ENCODE measurements around the gene COPB1. TPM values are rescaled to one million over a fixed set of nuclear protein-coding genes. Genes with fewer than 3 reads are reported as not detected.
A peak's percentile ranks its signal among the peaks of the same experiment; 100 is the strongest.

The COPB1 gene
- total and polyA plus RNA-seq, 9 of the 15 experiments (the other 6 are each of a cell fraction or from before 2014, with no cell fraction given): 64.7 to 188 (median 91.6) TPM

GRCh38 chr11:14454861-14455632 is 44.6 kb downstream of the COPB1 start (continued):
- TF ChIP-seq ZNF197 (CRISPR knock-in tag; IDR thresholded peaks at IDR 0.05; ENCODE audit: low read depth): no peak

DNA sequence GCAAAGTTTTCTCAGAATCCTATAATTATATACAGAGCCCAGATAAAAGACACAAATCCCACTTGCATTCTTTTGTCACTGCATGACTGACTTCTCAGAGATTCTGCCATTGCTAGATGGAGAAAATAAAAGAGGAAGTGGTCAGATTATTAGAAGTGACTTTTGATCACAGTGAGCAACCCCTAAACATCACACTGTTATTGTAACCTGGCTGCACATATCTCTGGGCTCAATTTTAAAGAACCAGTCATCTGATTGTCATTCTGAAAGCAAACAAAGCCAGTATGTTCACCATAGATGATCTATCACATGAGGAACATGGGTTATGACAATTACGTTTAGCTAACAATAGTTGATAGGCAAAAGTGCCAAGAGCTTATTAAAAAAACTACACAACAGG is 47.8 kb downstream of the COPB1 start:
- peaks cover 12% of the 10 kb centered on the region; the same call in 1 of the 3 replicates for H3K36me3 ChIP-seq (ENCODE audit: control insufficient read depth, insufficient read depth, low read length)
- no peak overlapping the region for H3K9ac ChIP-seq (ENCODE audit: insufficient read depth in 1 of 2, low read depth in 2 of 2, low read length in 2 of 2)
- POLR2A ChIA-PET: no interaction called here
- H3K4me3 ChIP-seq: no peak overlapping the region
- 67% methylated on average over 1 of the region's 1 CpG for WGBS (ENCODE audit: insufficient coverage, low coverage, missing lambda C conversion rate)
- TF ChIP-seq SPI1 (IDR thresholded peaks at IDR 0.05; ENCODE audit: borderline replicate concordance, low read depth, low read length) (peak; percentile 84), USF1 (CRISPR knock-in tag; IDR thresholded peaks at IDR 0.05) (no peak)
- H3K4me1 ChIP-seq (replicated peaks in 1 of 2; ENCODE audit: control insufficient read depth in 2 of 2, insufficient read depth in 2 of 2, low read length in 2 of 2): no peaks in the 10 kb centered on the region
- FAIRE-seq (no peak), ATAC-seq (no peak), DNase-seq (ENCODE audit: extremely low read depth in 1 of 4, low spot score in 3 of 4) (no peak)
- H3K4me2 ChIP-seq (ENCODE audit: insufficient read depth, low read length): no peak overlapping the region
- H3K9me3 ChIP-seq (replicated peaks; ENCODE audit: control insufficient read depth, insufficient read depth, low read depth, low read length): no peaks in the 10 kb centered on the region
- H3K79me2 ChIP-seq (ENCODE audit: control insufficient read depth, insufficient read depth, low read length): no peaks in the 10 kb centered on the region
- H3K27ac ChIP-seq (ENCODE audit: extremely low read depth, low read depth, low read length): no peak overlapping the region
- intact Hi-C loops (cut with micrococcal nuclease): no loop called here
- no peaks in the 10 kb centered on the region for H4K20me1 ChIP-seq (replicated peaks; ENCODE audit: control insufficient read depth, insufficient read depth, low read length)
- CTCF ChIA-PET (ENCODE audit: low intra/inter-chr PET ratio): no interaction called here
- H2AFZ ChIP-seq (ENCODE audit: low read depth, low read length): no peak overlapping the region
- no peaks in the 10 kb centered on the region for H3K27me3 ChIP-seq (ENCODE audit: control insufficient read depth in 2 of 2, insufficient read depth in 2 of 2, low read length in 2 of 2)
- BruUV-seq (replicated peaks): no TSS peak
- H3K9me1 ChIP-seq (ENCODE audit: control insufficient read depth, insufficient read depth, low read length): no peaks in the 10 kb centered on the region
- in situ Hi-C loops (cut with MboI): loop anchor here (10.0 kb wide), 1 partner anchor 147 kb away; no protein-coding TSS in a partner anchor

Measured in K562 (cell line).